T-helper 2 cell (primary cell): ENCODE measurements around the gene MXD4.
A peak's percentile ranks its signal among the peaks of the same experiment; 100 is the strongest.

Source experiments
- DNase-seq, 5 experiments: peaks; one replicate each; pipeline versions ENCODE4 v3.0.0 to v3.0.0-alpha.2; 2012 to 2022

MXD4 gene

GRCh38 chr4:2261110-2261852 is 628 bp downstream of the MXD4 start:
- DNase-seq = peak; percentile 44 to 76 (median 52)

- peak in 2 of 5 experiments; percentile 3 to 7 for DNase-seq
Observed at GRCh38 chr4:2260344-2261109, 1.4 kb downstream of the MXD4 start.

- peak in 1 of 5 experiments; percentile 3 for DNase-seq
Observed at GRCh38 chr4:2259541-2260343, 2.2 kb downstream of the MXD4 start.

- peak in 1 of 5 experiments; percentile 4 for DNase-seq
Observed at GRCh38 chr4:2259036-2259540, 2.8 kb downstream of the MXD4 start.

- peak in 2 of 5 experiments; percentile 2 to 8 for DNase-seq
Observed at GRCh38 chr4:2258091-2259035, 3.5 kb downstream of the MXD4 start.

- DNase-seq = no peak
Observed at GRCh38 chr4:2257361-2258081, 4.4 kb downstream of the MXD4 start.

GRCh38 chr4:2256781-2257191 is 5.1 kb downstream of the MXD4 start:
- peak in 1 of 5 experiments; percentile 3 for DNase-seq

GRCh38 chr4:2256156-2256731 is 5.7 kb downstream of the MXD4 start:
- DNase-seq = peak in 1 of 5 experiments; percentile 2

GRCh38 chr4:2255501-2256155 is 6.3 kb downstream of the MXD4 start:
- peak in 1 of 5 experiments; percentile 3 for DNase-seq

- DNase-seq = peak in 1 of 5 experiments; percentile 3
Observed at GRCh38 chr4:2254665-2255500, 7.0 kb downstream of the MXD4 start.

GRCh38 chr4:2253160-2254084 is 8.5 kb downstream of the MXD4 start:
- peak in 1 of 5 experiments; percentile 3 for DNase-seq

- peak in 1 of 5 experiments; percentile 1 for DNase-seq
Observed at GRCh38 chr4:2252530-2253091, 9.3 kb downstream of the MXD4 start.

- DNase-seq = peak in 2 of 5 experiments; percentile 1 to 3
Observed at GRCh38 chr4:2251795-2252529, 9.9 kb downstream of the MXD4 start.

GRCh38 chr4:2251073-2251794 is 10.7 kb downstream of the MXD4 start:
- DNase-seq = peak in 2 of 5 experiments; percentile 3 to 6

- peak in 2 of 5 experiments; percentile 0 to 2 for DNase-seq
Observed at GRCh38 chr4:2250357-2251072, 11.4 kb downstream of the MXD4 start.
